HG03439 (cell line): ENCODE data around the gene MR1.

Experiments
- ATAC-seq: cut with Tn5 transposase; IDR thresholded peaks from one replicate; pipeline ENCODE4 v1.9.1; 2021; ENCODE audit warnings: mild to moderate bottlenecking, moderate library complexity; ENCODE audit not compliant: unreplicated experiment

The MR1 gene

DNA sequence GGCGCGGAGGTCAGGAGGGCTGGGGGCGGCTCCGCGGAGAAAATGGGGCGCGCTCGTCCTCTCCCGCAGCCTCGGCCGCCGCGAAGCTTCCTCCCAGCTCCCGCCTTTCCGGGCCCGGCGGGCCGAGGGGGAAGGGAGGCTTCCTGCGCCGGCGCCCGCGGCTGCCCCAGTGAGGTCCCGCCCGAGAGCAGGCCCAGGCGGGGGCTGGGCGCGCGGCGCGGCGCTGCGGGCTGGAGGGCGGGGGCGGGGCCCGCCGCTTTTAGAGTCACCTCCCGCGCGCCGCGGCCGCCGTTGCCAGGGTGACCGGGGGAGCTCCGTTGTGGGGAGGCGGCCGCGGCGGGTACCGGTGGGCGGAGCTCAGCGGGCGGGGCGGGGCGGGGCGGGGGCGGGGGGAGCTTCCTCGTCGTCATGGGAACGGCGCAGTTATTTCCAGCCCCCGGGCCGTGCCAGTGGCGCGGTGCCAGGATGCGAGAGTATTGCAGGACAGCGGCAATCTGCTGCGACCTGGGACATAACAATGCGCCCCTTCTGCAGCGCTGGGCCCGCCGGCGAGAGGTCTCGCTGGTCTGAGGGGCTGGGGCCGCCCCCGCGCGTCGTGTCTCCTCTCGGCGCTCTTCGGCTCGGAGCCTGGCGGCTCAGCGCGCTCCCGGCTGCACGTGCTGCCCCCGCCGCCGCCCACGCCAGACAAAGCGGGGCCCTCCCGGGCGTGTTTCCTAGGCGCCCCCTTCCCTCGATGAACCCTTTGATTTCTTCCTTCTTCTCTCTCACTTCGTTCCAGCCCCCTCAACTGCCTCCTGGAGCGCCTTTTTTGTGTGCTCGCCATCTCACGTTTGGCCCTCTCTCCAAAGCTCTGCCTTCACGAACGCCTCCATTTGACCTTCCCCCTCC, 71.6 kb downstream of the MR1 start:
- ATAC-seq, result peak; percentile 81

DNA sequence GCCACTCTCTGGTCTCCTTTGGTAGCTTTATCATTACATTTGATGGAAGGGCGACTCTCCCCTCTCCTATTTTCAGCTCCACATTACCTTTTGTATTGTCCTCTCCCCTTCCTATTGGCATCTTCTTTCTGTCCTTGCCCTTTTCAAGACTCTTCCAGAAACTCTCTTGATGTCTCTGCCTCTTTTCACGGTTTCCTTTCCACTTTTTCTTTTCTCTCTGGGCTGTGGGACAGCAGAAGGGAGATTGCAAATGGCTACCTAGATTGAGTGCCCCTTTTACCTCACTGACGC, 72.2 kb downstream of the MR1 start:
- no peak for ATAC-seq

- ATAC-seq, result no peak
These were observed 72.7 kb downstream of the MR1 start for GRCh38 chr1:181106479-181106878.

DNA sequence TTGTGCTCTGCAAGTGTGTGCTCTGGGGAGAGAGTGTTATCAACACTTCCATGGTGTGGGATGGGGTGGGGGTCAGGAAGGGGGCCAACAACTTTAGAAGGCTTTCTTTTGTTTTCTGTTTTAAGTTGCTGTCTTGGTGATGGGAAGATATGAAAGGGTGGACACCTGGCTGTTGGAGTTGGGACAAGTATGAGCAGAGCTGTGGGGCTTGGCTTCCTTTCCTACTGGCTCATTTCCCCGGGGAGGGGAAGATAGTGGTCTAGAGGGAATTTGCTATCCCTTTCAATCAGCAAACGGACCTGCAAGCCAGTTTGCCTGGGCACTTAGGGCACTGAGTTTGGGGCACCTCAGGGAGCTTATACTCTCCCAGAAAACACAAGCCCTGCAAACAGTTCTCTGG, 73.9 kb downstream of the MR1 start:
- no peak for ATAC-seq

- no peak for ATAC-seq
These were observed 74.6 kb downstream of the MR1 start for GRCh38 chr1:181108304-181108867.

DNA sequence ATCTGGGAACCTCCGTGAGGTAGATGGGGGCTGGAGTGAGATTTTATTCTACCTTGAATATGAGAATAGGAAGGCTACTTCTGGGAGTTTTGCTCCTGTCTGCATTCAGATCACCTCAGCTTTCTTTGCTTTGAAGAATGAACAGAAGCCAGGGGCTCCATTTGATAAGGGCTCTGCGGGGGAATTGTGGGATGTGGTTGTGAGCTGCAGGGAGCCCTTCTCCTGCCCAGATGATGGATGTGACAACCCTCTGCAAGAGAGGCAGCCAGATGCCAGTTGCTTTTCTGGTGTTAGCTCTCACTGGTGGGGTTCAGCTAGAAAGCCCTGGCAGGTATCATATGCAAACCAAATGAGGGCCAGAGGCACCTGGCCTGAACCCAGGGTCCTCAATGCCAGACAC, 76.2 kb downstream of the MR1 start:
- ATAC-seq, result no peak
